Karpas-422 (cell line): Measurements from ENCODE around the gene HINFP. TPM values are rescaled to one million over a fixed set of nuclear protein-coding genes. Genes with fewer than 3 reads are reported as not detected.

Experiments
- DNase-seq: peaks from one replicate; pipeline ENCODE4 v3.0.0-alpha.2; 2015
- H2AFZ ChIP-seq: fragments of 200-600 bp; sonication (generic); 2 replicates; pipeline ENCODE4 v1.6.1; 2014; ENCODE audit warnings: antibody characterized with exemption, low read length, mixed read lengths
- H3K27ac ChIP-seq: fragments of 200-600 bp; sonication (generic); 2 replicates; pipeline ENCODE4 v1.5.1; 2014; ENCODE audit warnings: mild to moderate bottlenecking, low read length, moderate library complexity
- H3K27me3 ChIP-seq: fragments of 200-600 bp; sonication (generic); 2 replicates; pipeline ENCODE4 v1.6.1; 2014; ENCODE audit warnings: low read length, mixed read lengths
- H3K36me3 ChIP-seq: fragments of 200-600 bp; sonication (generic); 2 replicates; pipeline ENCODE4 v1.6.1; 2014; ENCODE audit warnings: low read length, mixed read lengths; ENCODE audit not compliant: insufficient read depth
- H3K4me1 ChIP-seq: fragments of 200-600 bp; sonication (generic); 2 replicates; pipeline ENCODE4 v1.6.1; 2014; ENCODE audit warnings: mild to moderate bottlenecking, low read length, mixed read lengths
- H3K4me2 ChIP-seq: fragments of 200-600 bp; sonication (generic); 2 replicates; pipeline ENCODE4 v1.6.1; 2014; ENCODE audit warnings: low read length, low read depth, mild to moderate bottlenecking; ENCODE audit not compliant: poor library complexity, severe bottlenecking
- H3K4me3 ChIP-seq: fragments of 200-600 bp; sonication (generic); 2 replicates; pipeline ENCODE4 v1.5.1; 2014; ENCODE audit warnings: mild to moderate bottlenecking, antibody characterized with exemption, low read length, mixed read lengths
- H3K79me2 ChIP-seq: fragments of 200-600 bp; sonication (generic); 2 replicates; pipeline ENCODE4 v1.6.1; 2014; ENCODE audit warnings: mild to moderate bottlenecking, low read length, mixed read lengths
- H3K9ac ChIP-seq: fragments of 200-600 bp; sonication (generic); 2 replicates; pipeline ENCODE4 v1.6.0; 2014; ENCODE audit warnings: low read length
- H3K9me2 ChIP-seq: fragments of 200-600 bp; sonication (generic), shearing (Covaris generic); replicated peaks from 2 replicates; pipeline ENCODE4 v1.6.0; 2014; ENCODE audit warnings: mild to moderate bottlenecking, low read length, moderate library complexity; ENCODE audit not compliant: insufficient read depth
- H3K9me3 ChIP-seq: fragments of 300-700, 200-600 bp; sonication (generic); 2 replicates; pipeline ENCODE4 v1.6.1; 2014; ENCODE audit warnings: low read length, mixed read lengths
- H4K20me1 ChIP-seq: fragments of 200-600 bp; sonication (generic); 2 replicates; pipeline ENCODE4 v1.6.1; 2014; ENCODE audit warnings: mild to moderate bottlenecking, antibody characterized with exemption, low read length, low read depth; ENCODE audit not compliant: insufficient read depth
- total RNA-seq: library from RNA; depleted of rRNA; stranded (reverse); fragments of >200 nt; shearing (Covaris generic); gene quantifications from 2 replicates; pipeline ENCODE4 v1.2.3, GENCODE V29; 2014; ENCODE audit warnings: low replicate concordance

The HINFP gene
- total RNA-seq, 1 experiment from 2014 or later = 22.4 TPM

GRCh38 chr11:119111361-119111925 is 9.9 kb upstream of the HINFP start:
- H3K36me3 ChIP-seq = no peaks in the 10 kb centered on the region; the same call in 1 of the 2 replicates
- peak; percentile 28 for DNase-seq
- no peaks in the 10 kb centered on the region for H3K27me3 ChIP-seq
- no peak overlapping the region for H3K4me3 ChIP-seq
- no peak overlapping the region for H2AFZ ChIP-seq
- H3K4me2 ChIP-seq = no peak overlapping the region
- H3K9ac ChIP-seq = no peak overlapping the region
- no peaks in the 10 kb centered on the region for H3K9me3 ChIP-seq
- no peaks in the 10 kb centered on the region for H4K20me1 ChIP-seq
- peaks cover 35% of the 10 kb centered on the region for H3K4me1 ChIP-seq
- H3K27ac ChIP-seq = no peak overlapping the region
- H3K9me2 ChIP-seq = no peaks in the 10 kb centered on the region
- peaks cover 28% of the 10 kb centered on the region for H3K79me2 ChIP-seq

GRCh38 chr11:119112314-119113020 is 8.9 kb upstream of the HINFP start:
- Histone ChIP-seq H3K36me3 (peaks cover 3% of the 10 kb centered on the region; the same call in 1 of the 2 replicates), H2AFZ (no peak overlapping the region), H3K9me2 (no peaks in the 10 kb centered on the region), H3K27ac (no peak overlapping the region), H3K4me3 (no peak overlapping the region), H4K20me1 (no peaks in the 10 kb centered on the region), H3K4me2 (no peak overlapping the region), H3K4me1 (peaks cover 30% of the 10 kb centered on the region), H3K27me3 (no peaks in the 10 kb centered on the region), H3K79me2 (peaks cover 28% of the 10 kb centered on the region), H3K9ac (no peak overlapping the region), H3K9me3 (no peaks in the 10 kb centered on the region)
- no peak for DNase-seq

GRCh38 chr11:119113716-119114115 is 7.7 kb upstream of the HINFP start:
- Histone ChIP-seq H3K36me3 (peaks cover 10% of the 10 kb centered on the region; the same call in 1 of the 2 replicates), H3K4me3 (no peak overlapping the region), H3K9ac (no peak overlapping the region), H3K27me3 (no peaks in the 10 kb centered on the region), H3K9me3 (no peaks in the 10 kb centered on the region), H2AFZ (no peak overlapping the region), H3K9me2 (no peaks in the 10 kb centered on the region), H3K79me2 (peaks cover 16% of the 10 kb centered on the region), H3K4me2 (no peak overlapping the region), H3K27ac (no peak overlapping the region), H4K20me1 (no peaks in the 10 kb centered on the region), H3K4me1 (peaks cover 26% of the 10 kb centered on the region)
- peak; percentile 2 for DNase-seq

GRCh38 chr11:119114351-119114750 is 7.0 kb upstream of the HINFP start:
- no peaks in the 10 kb centered on the region for H3K27me3 ChIP-seq
- H3K9me2 ChIP-seq = no peaks in the 10 kb centered on the region
- peaks cover 10% of the 10 kb centered on the region for H3K79me2 ChIP-seq
- peaks cover 10% of the 10 kb centered on the region; the same call in 1 of the 2 replicates for H3K36me3 ChIP-seq
- DNase-seq = peak; percentile 35
- H3K4me2 ChIP-seq = no peak overlapping the region
- no peak overlapping the region for H3K4me3 ChIP-seq
- H3K9ac ChIP-seq = no peak overlapping the region
- H3K4me1 ChIP-seq = peaks cover 19% of the 10 kb centered on the region
- H3K27ac ChIP-seq = no peak overlapping the region
- H2AFZ ChIP-seq = no peak overlapping the region
- no peaks in the 10 kb centered on the region for H4K20me1 ChIP-seq
- H3K9me3 ChIP-seq = no peaks in the 10 kb centered on the region

- no peaks in the 10 kb centered on the region for H3K27me3 ChIP-seq
- H3K9ac ChIP-seq = no peak overlapping the region
- H3K4me2 ChIP-seq = no peak overlapping the region
- H3K36me3 ChIP-seq = peaks cover 10% of the 10 kb centered on the region; the same call in 1 of the 2 replicates
- no peak overlapping the region for H2AFZ ChIP-seq
- peaks cover 12% of the 10 kb centered on the region for H3K4me1 ChIP-seq
- DNase-seq = peak; percentile 29
- no peaks in the 10 kb centered on the region for H3K79me2 ChIP-seq
- no peaks in the 10 kb centered on the region for H4K20me1 ChIP-seq
- no peak overlapping the region for H3K27ac ChIP-seq
- no peaks in the 10 kb centered on the region for H3K9me3 ChIP-seq
- H3K4me3 ChIP-seq = no peak overlapping the region
- no peaks in the 10 kb centered on the region for H3K9me2 ChIP-seq
Observed at GRCh38 chr11:119115484-119116234, 5.7 kb upstream of the HINFP start.

- Histone ChIP-seq H4K20me1 (no peaks in the 10 kb centered on the region), H3K4me1 (peaks cover 10% of the 10 kb centered on the region), H3K4me3 (no peak overlapping the region), H2AFZ (no peak overlapping the region), H3K4me2 (no peak overlapping the region), H3K9me2 (no peaks in the 10 kb centered on the region), H3K27ac (no peak overlapping the region), H3K9me3 (no peaks in the 10 kb centered on the region), H3K79me2 (no peaks in the 10 kb centered on the region), H3K27me3 (no peaks in the 10 kb centered on the region), H3K36me3 (peaks cover 10% of the 10 kb centered on the region; the same call in 1 of the 2 replicates), H3K9ac (no peak overlapping the region)
- peak; percentile 23 for DNase-seq
Observed at GRCh38 chr11:119116235-119116594, 5.2 kb upstream of the HINFP start.

- Histone ChIP-seq H3K27me3 (no peaks in the 10 kb centered on the region), H3K4me2 (no peak overlapping the region), H3K9me2 (no peaks in the 10 kb centered on the region), H3K9ac (no peak overlapping the region), H3K4me1 (peaks cover 10% of the 10 kb centered on the region), H3K27ac (no peak overlapping the region), H3K79me2 (peaks cover 1% of the 10 kb centered on the region; the same call in 1 of the 2 replicates), H4K20me1 (no peaks in the 10 kb centered on the region), H3K4me3 (no peak overlapping the region), H3K9me3 (no peaks in the 10 kb centered on the region), H3K36me3 (peaks cover 10% of the 10 kb centered on the region; the same call in 1 of the 2 replicates), H2AFZ (no peak overlapping the region)
- DNase-seq = no peak
Observed at GRCh38 chr11:119116601-119117000, 4.8 kb upstream of the HINFP start.
